GM20431 (cell line): ENCODE results near the gene FGF12.

ENCODE experiments used
- in situ Hi-C: fragments of 300-500 bp; cut with MseI, MboI; formaldehyde crosslinking; loops from one replicate; pipeline ENCODE4 v1.15.0; 2020; ENCODE audit warnings: low sequenced_read_pairs; ENCODE audit not compliant: unreplicated experiment

FGF12 gene

DNA sequence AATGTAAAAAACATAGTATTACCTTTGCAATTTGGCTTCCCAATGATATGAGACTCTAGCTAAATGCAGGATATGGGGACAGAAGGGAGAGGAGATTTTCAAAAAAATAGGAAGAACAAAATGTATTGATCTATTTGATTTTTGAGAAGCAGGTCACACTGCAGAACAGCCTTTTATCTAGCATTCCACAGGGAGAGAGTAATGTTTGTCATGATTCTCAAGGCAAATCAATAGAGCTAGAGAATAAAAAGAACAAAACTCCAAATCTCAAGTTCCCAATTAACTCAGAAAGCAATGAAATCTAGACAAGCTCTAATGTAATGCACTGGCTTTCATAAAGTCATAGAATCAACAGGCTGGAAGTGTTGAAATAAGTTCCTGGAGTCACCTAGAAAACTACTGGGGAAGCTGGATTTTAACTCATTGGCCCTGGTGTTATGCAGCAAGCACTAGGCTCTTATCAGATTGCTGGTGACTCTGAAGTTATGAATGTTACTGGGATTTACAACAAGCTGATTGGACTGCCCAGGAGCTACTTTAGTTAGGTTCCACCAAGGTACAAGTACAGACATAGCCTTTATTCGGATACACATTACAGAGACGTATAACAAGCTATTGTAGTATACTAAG, 442.8 kb downstream of the FGF12 start:
- in situ Hi-C loops = no loop called here

- in situ Hi-C loops = no loop called here
Observed at GRCh38 chr3:192281207-192281880, 446.0 kb downstream of the FGF12 start.

DNA sequence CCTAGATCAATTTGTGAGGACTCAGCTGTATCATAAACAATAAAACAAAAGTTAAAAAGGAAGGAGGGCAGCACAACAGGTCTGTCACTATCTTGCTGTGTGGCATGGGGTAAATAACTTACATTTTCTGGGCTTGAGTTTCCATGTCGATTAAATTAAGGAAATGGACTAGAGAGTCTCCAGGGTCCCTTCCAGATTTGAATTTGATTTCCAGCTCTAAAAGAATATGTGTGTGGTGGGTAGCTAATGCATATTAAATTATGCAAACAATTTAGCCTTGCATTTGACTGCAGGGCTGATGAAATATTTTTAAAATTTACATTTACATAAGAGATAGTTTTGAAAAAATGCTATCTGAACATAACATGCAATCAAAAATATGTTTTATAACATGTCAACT, 447.7 kb downstream of the FGF12 start:
- in situ Hi-C loops = no loop called here

DNA sequence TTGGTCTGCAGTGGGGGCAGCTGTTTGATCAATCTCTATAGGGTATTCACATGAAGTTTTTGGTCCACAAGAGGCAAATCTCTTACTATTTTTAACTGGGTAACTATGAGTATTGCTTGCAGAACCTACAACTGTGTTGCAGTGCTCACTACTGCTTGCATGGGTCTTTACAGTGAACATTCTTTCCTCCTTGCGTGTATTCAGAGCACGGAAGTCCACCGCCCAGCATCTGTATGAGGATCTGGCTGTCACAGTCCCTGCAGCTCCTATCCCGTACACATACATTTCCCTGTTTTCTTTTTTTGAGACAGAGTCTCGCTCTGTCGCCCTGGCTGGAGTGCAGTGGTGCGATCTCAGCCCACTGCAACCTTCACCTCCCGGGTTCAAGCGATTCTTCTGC, 449.9 kb downstream of the FGF12 start:
- in situ Hi-C loops = no loop called here

DNA sequence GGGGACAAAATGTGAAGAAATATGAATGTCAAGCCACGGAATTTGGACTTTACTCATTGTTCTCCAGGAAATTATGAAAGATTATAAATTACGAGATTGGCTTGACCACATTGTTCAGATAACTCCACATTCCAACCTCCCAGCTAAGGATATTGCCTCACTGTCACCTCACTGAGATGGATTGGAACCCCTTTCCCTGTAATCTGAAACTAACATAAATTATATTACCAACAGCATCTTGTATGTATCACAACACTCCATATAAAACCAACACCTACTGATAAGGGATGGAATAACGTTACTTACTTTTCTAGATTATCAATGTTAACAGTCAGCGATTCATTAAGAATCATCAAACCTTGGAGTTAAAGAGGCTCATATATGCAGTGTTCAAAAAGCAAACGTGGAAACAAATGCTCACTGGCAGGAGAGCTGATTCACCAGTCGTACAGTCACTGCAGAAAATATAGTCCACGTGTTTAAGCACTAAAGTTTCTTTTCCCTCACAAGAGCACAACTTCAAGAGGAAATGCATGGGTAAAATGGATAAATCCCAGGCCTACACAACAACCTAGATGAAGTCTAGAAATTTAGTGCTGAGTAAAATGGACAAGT, 451.5 kb downstream of the FGF12 start:
- in situ Hi-C loops = no loop called here

GRCh38 chr3:192273697-192274010, 453.7 kb downstream of the FGF12 start:
- in situ Hi-C loops = no loop called here

- in situ Hi-C loops = no loop called here
Observed at GRCh38 chr3:192273001-192273696, 454.2 kb downstream of the FGF12 start.

DNA sequence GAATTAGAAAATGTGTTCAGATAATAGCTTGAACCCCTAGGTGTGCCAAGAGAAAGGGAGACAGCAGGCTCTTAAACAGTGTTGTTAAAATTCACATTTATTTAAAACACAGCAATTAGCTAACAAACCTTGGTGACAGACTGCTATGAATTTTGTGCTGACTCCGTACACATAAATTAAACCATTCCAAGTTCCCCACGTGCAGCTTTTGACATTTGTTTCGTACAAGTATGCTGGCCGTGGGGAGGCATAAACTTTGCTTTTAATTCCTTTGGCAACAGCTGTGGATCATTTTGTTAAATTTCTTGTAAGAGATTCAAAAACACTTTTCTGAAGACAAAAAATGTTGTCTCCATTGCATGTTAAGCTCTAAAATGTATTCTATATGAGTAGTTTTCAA, 465.3 kb downstream of the FGF12 start:
- in situ Hi-C loops = no loop called here

DNA sequence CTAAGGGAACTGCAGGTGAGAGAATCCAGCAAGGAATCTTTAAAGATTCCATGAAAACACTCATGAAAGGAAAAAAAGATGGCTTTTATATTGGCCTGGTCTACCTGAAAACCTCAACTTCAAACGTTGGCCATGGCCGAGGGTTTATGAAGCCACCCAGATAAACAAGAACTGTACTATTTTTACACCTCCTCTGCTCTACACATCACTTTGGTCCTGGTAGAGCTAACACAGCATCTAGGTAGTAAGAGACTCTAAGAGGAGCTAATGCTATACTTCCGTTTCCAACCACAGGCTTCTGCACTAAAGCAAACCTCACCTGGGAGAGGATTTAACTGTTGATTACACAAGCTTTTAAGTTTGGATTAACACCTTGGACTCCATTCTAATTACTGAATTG, 466.2 kb downstream of the FGF12 start:
- in situ Hi-C loops = no loop called here

GRCh38 chr3:192260116-192261010, 467.0 kb downstream of the FGF12 start:
- in situ Hi-C loops = no loop called here

- in situ Hi-C loops = no loop called here
Observed at GRCh38 chr3:192259661-192260060, 467.7 kb downstream of the FGF12 start.

GRCh38 chr3:192258721-192259120, 468.6 kb downstream of the FGF12 start:
- in situ Hi-C loops = no loop called here

DNA sequence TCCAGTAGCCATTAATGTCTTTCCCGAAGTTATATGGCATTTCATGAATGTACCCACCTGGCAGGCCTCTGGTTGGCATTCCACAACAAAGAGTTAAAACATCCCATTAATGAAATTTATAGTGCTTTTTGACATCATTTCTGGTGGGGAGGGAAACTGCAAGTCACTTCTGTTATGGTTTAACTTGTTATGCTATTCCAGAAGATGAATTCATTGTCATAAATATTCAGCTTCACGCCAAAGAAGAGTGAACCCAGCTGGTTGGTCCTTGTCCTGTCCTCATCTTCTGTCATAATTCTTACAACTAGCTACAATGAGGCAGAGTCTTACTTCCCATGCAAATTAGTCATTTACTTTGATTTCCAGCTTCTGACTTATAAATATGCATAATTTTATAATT, 471.5 kb downstream of the FGF12 start:
- in situ Hi-C loops = no loop called here

DNA sequence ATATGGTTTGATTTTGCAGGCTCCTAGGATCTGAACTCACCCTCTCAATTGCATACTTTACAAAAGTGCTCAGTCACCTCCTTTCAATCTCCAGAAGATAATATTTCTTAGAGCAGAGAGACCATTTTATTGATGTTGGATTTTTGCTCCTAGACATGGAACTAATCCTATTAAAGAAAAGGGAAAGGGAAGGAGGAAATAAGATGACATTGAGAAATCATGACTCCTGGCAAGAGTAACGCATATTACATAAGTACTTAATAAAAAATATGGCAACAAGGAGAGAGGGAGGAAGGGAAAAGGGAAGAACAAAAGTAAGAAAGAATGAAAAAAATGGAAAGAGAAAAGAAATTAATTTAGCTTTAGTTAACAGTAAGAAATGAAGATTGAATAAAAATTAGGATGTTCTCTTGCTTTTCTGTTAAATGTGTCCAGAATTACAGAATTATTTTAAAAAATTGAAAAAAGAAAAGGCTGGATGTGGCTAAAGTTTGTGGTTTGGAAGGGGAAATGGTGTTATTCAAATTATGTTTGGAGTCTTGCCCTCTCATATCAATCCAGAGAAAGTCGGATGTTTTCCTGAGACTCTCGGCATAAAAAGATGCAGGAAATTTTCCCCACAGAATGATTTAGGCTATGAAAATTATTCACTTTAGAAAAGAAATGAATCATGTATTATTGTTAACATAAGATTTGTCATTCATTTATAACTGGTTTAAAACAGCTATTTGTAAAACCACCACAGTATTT, 474.0 kb downstream of the FGF12 start:
- in situ Hi-C loops = no loop called here

DNA sequence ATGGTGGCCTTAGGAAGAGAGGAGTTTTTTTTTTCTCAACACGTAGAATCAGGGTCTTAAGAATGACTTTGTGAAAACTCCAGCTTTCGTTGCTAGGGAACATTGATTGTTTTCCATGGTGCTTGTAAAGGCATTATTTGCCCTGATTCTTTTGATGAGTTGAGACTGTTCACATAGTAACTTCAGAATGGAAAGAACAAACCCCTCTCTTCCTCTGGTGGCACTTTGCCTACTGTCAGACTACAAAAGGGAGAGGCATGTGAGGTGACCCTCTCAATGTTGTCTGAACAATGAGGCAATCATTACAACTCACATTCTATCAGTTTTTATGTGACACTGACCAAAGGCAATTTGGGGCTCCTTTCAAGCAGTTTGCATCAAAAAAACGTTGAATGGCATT, 477.8 kb downstream of the FGF12 start:
- in situ Hi-C loops = no loop called here

DNA sequence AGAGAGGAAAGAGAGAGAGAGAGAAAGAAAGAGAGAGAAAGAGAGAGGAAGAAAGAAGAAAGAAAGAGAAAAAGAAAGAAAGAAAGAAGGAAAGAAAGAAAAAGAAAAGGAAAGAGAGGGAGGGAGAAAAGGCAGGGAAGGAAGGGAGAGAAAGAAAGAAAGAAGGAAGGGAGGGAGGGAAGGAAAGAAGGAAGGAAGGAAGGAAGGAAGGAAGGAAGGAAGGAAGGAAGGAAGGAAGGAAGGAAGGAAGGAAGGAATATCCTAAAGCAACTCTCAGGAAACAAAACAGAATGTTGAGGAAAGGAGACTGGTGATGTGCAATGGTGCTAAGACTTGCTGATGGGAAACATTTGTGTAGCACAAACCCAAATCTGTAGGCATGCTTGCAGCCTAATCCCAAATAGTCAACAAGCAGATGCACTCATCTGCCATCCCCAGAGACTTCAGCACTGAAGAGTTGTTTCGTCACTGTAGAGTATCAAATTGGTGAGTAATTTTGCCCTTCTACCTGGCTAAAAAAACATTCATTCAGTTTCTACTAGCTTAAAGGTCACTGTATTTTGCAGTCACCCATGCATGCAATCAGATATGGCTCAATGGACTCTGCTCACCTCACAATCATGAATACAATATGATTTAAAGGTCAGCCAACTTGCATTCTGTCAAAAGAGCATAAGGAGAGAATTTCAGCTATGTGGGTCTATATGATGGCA, 480.3 kb downstream of the FGF12 start:
- in situ Hi-C loops = no loop called here

DNA sequence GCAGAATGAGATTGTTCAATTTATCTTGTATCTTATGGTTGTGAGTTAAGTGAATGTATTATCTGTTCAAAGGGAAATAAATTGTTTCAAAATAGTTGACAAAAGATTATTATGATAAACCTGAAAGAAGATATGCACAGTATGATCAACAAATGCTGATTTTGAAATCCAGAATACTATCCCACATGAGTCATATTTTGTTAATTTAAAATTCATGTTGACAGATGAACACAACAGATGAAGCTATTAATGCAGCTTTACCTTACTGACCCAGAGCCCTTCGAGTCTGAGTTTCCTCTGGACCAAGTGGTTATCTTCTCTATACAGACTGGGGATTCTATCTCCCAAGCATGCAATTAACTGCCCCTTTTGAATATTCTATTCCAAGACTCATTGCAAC, 482.8 kb downstream of the FGF12 start:
- in situ Hi-C loops = no loop called here

DNA sequence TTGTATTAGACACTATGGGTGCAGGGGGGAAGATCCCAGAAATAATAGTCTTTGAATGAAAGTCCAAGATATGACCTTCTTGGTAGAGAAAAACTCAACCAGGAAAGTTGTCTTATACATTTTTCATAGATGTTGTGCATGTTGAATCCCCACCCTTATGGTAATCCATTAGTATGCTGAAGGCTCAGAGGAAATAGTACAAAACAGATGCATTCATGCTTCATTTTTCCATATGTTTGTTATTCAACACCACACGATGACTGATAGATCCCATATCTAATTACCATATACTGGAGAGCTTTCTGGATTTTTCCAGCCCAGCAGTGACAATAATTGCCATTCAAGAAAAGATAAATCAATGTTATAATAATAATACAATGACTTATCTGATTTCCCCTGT, 487.4 kb downstream of the FGF12 start:
- in situ Hi-C loops = no loop called here

GRCh38 chr3:192237992-192238608, 489.2 kb downstream of the FGF12 start:
- in situ Hi-C loops = no loop called here
